ENCODE measurements around the gene CORO1A. TPM values are rescaled to one million over a fixed set of nuclear protein-coding genes. Genes with fewer than 3 reads are reported as not detected.

The CORO1A gene
- total and polyA plus RNA-seq, 2 donors = 312 to 554 TPM

DNA sequence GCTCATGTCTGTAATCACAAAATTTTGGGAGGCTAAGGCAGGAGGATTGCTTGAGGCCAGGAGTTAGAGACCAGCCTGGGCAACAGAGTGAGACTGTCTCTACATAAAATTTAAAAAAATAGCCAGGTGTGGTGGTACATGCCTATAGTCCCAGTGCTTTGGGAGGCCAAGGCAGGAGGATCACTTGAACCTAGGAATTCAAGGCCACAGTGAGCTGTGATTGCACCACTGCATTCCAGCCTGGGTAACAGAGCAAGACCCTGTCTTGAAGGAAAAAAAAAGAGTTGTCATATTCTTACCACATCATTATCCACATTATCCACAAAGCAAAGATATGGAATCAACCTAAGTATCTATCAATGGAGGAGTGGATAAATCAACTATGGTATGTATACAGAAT, 39.4 kb upstream of the CORO1A start:
- peaks cover 7 to 15% of the 10 kb centered on the region in 2 donors for H3K4me1 ChIP-seq (ENCODE audit: control insufficient read depth in 2 of 2, insufficient read depth in 2 of 2, low read length in 2 of 2)
- H3K27me3 ChIP-seq (ENCODE audit: control insufficient read depth in 2 of 2, insufficient read depth in 1 of 2, low read length in 1 of 2) = no peaks in the 10 kb centered on the region
- H3K4me3 ChIP-seq (ENCODE audit: low read length in 2 of 2) = no peak overlapping the region
- no peak overlapping the region for H3K27ac ChIP-seq (ENCODE audit: low read depth in 1 of 2, low read length in 1 of 2)
- H3K9me3 ChIP-seq (ENCODE audit: control insufficient read depth in 2 of 2, insufficient read depth in 1 of 2, low read length in 1 of 2) = peaks cover 0 to 4% of the 10 kb centered on the region in 2 donors
- no peak for DNase-seq (ENCODE audit: low read depth in 6 of 9, low spot score in 9 of 9)
- H3K36me3 ChIP-seq (ENCODE audit: control insufficient read depth in 2 of 2, insufficient read depth in 2 of 2, low read length in 1 of 2) = no peaks in the 10 kb centered on the region

DNA sequence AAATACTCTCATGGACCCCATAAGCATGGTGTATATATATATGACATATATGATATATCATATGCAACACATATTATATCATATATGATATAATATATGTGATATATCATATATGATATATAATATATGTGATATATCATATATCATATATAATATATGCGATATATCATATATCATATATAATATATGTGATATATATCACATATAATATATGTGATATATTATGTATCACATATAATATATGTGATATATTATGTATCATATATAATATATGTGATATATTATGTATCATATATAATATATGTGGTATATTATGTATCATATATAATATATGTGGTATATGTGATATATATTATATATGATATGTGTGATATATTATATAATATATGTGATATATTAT, 38.5 kb upstream of the CORO1A start:
- 94% methylated on average over 1 of the region's 1 CpG for WGBS

DNA sequence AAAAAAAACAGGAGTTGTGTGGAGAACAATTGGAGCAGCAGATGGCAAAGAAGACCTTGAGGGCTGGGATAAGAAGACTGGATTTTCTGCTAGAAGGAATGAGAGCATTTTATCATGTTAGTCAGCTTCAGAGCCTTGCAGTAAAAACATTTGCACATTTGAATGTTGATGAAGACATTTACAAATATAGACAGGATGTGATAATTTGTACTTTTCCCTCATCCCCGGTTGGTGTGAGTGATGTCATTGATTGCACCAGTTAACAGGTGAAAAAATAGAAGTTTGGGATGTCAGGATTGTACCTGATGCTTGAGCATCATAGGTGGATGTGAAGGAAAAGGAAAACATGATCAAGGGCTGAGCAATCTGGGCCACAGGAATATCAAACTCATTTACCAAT, 37.7 kb upstream of the CORO1A start:
- DNase-seq (ENCODE audit: low read depth in 6 of 9, low spot score in 9 of 9) = no peak
- H3K9me3 ChIP-seq (ENCODE audit: control insufficient read depth in 2 of 2, insufficient read depth in 1 of 2, low read length in 1 of 2) = peaks cover 0 to 16% of the 10 kb centered on the region in 2 donors
- H3K27me3 ChIP-seq (ENCODE audit: control insufficient read depth in 2 of 2, insufficient read depth in 1 of 2, low read length in 1 of 2) = no peaks in the 10 kb centered on the region
- no peak overlapping the region for H3K27ac ChIP-seq (ENCODE audit: low read depth in 1 of 2, low read length in 1 of 2)
- no peaks in the 10 kb centered on the region for H3K36me3 ChIP-seq (ENCODE audit: control insufficient read depth in 2 of 2, insufficient read depth in 2 of 2, low read length in 1 of 2)
- no peak overlapping the region for H3K4me3 ChIP-seq (ENCODE audit: low read length in 2 of 2)
- 88% methylated on average over 1 of the region's 1 CpG for WGBS
- peaks cover 0 to 3% of the 10 kb centered on the region in 2 donors for H3K4me1 ChIP-seq (ENCODE audit: control insufficient read depth in 2 of 2, insufficient read depth in 2 of 2, low read length in 2 of 2)

More for the DNA sequence above, 38.5 kb upstream of the CORO1A start:
- H3K27ac ChIP-seq (ENCODE audit: low read depth in 1 of 2, low read length in 1 of 2) = no peak overlapping the region
- no peak for DNase-seq (ENCODE audit: low read depth in 6 of 9, low spot score in 9 of 9)
- no peaks in the 10 kb centered on the region for H3K27me3 ChIP-seq (ENCODE audit: control insufficient read depth in 2 of 2, insufficient read depth in 1 of 2, low read length in 1 of 2)
- no peak overlapping the region for H3K4me3 ChIP-seq (ENCODE audit: low read length in 2 of 2)
- H3K9me3 ChIP-seq (ENCODE audit: control insufficient read depth in 2 of 2, insufficient read depth in 1 of 2, low read length in 1 of 2) = peaks cover 0 to 11% of the 10 kb centered on the region in 2 donors
- peaks cover 1 to 7% of the 10 kb centered on the region in 2 donors for H3K4me1 ChIP-seq (ENCODE audit: control insufficient read depth in 2 of 2, insufficient read depth in 2 of 2, low read length in 2 of 2)
- H3K36me3 ChIP-seq (ENCODE audit: control insufficient read depth in 2 of 2, insufficient read depth in 2 of 2, low read length in 1 of 2) = no peaks in the 10 kb centered on the region

DNA sequence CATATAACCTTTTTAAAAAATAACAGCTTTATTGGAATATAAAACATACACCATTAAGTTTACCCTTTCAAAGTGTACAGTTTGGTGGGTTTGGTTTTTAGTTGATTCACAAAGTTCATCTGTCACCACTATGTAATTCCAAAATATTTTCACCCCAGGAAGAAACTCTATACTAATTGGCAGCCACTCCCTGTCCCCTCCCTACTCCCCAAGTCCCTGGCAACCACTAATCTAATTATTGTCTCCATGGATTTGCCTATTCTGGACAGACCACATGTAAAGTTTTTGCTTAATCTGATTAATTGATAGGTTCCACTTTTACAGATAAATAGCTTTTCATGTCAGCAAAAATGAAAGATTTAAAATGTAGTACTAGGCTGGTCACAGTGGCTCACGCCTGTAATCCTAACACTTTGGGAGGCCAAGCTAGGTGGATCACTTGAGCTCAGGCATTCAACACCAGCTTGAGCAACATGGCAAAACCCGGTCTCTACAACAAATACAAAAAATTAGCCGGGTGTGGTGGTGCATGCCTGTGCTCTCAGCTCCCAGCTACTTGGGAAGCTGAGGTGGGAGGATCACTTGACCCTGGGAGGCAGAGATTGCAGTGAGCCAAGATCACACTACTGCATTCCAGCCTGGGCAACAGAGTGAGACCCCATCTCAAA, 35.4 kb upstream of the CORO1A start:
- no peaks in the 10 kb centered on the region for H3K36me3 ChIP-seq (ENCODE audit: control insufficient read depth in 2 of 2, insufficient read depth in 2 of 2, low read length in 1 of 2)
- 97% methylated on average over 3 of the region's 3 CpGs for WGBS
- no peak for DNase-seq (ENCODE audit: low read depth in 6 of 9, low spot score in 9 of 9)
- H3K9me3 ChIP-seq (ENCODE audit: control insufficient read depth in 2 of 2, insufficient read depth in 1 of 2, low read length in 1 of 2) = peaks cover 0 to 16% of the 10 kb centered on the region in 2 donors
- H3K4me3 ChIP-seq (ENCODE audit: low read length in 2 of 2) = no peak overlapping the region
- H3K27me3 ChIP-seq (ENCODE audit: control insufficient read depth in 2 of 2, insufficient read depth in 1 of 2, low read length in 1 of 2) = no peaks in the 10 kb centered on the region
- H3K4me1 ChIP-seq (ENCODE audit: control insufficient read depth in 2 of 2, insufficient read depth in 2 of 2, low read length in 2 of 2) = peaks cover 0 to under 1% of the 10 kb centered on the region in 2 donors
- no peak overlapping the region for H3K27ac ChIP-seq (ENCODE audit: low read depth in 1 of 2, low read length in 1 of 2)

DNA sequence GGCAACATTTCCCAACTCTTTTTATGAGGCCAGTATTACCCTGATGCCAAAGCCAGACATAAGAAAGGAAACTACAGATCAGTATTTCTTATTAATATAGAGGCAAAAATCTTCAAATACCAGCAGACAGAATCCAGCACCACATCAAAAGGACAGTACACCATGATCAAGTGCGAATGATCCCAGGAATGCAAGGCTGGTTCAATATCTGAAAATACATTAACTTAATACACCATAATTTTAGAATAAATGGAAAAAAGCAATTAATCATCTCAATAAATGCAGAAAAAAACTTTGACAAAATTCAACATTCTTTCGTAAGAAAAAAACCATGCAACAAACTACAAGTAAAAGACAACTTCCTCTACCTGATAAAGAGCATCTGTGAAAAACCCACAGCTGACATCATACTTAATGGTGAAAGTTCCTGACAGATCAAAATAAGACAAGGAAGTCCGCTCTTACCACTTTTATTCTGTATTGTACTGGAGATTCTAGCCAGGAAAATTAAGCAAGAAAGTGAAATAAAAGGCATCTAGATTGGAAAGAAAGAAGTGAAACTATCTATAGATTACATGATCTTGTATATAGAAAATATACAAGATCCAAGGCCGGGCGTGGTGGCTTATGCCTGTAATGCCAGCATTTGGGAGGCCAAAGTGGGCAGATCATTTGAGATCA, 34.0 kb upstream of the CORO1A start:
- 97% methylated on average over 5 of the region's 5 CpGs for WGBS
- H3K4me3 ChIP-seq (ENCODE audit: low read length in 2 of 2) = no peak overlapping the region

DNA sequence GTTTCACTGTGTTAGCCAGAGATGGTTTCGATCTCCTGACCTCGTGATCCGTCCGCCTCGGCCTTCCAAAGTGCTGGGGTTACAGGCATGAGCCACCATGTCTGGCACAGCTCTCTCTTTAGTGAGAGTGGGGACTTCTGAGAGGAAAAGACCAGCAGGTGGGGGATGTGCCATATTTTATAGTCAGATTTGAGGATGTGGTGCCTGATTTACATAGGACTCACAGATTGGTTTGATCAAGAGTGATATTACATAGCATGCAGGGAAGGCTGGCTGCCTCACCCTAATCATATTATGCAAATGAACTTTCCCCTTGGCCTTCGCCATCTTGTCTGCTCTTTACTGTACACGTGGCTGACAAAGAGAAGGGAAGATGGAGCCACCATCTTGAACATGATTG, 32.3 kb upstream of the CORO1A start:
- 96% methylated on average over 7 of the region's 7 CpGs for WGBS
- no peak for DNase-seq (ENCODE audit: low read depth in 6 of 9, low spot score in 9 of 9)
- Histone ChIP-seq H3K4me3 (ENCODE audit: low read length in 2 of 2) (no peak overlapping the region), H3K27ac (ENCODE audit: low read depth in 1 of 2, low read length in 1 of 2) (no peak overlapping the region), H3K27me3 (ENCODE audit: control insufficient read depth in 2 of 2, insufficient read depth in 1 of 2, low read length in 1 of 2) (no peaks in the 10 kb centered on the region), H3K36me3 (ENCODE audit: control insufficient read depth in 2 of 2, insufficient read depth in 2 of 2, low read length in 1 of 2) (no peaks in the 10 kb centered on the region), H3K4me1 (ENCODE audit: control insufficient read depth in 2 of 2, insufficient read depth in 2 of 2, low read length in 2 of 2) (no peaks in the 10 kb centered on the region), H3K9me3 (ENCODE audit: control insufficient read depth in 2 of 2, insufficient read depth in 1 of 2, low read length in 1 of 2) (peaks cover 0 to 16% of the 10 kb centered on the region in 2 donors)

More for the DNA sequence above, 34.0 kb upstream of the CORO1A start:
- no peak for DNase-seq (ENCODE audit: low read depth in 6 of 9, low spot score in 9 of 9)
- Histone ChIP-seq H3K27ac (ENCODE audit: low read depth in 1 of 2, low read length in 1 of 2) (no peak overlapping the region), H3K27me3 (ENCODE audit: control insufficient read depth in 2 of 2, insufficient read depth in 1 of 2, low read length in 1 of 2) (no peaks in the 10 kb centered on the region), H3K4me1 (ENCODE audit: control insufficient read depth in 2 of 2, insufficient read depth in 2 of 2, low read length in 2 of 2) (no peaks in the 10 kb centered on the region), H3K9me3 (ENCODE audit: control insufficient read depth in 2 of 2, insufficient read depth in 1 of 2, low read length in 1 of 2) (peaks cover 0 to 16% of the 10 kb centered on the region in 2 donors), H3K36me3 (ENCODE audit: control insufficient read depth in 2 of 2, insufficient read depth in 2 of 2, low read length in 1 of 2) (no peaks in the 10 kb centered on the region)

DNA sequence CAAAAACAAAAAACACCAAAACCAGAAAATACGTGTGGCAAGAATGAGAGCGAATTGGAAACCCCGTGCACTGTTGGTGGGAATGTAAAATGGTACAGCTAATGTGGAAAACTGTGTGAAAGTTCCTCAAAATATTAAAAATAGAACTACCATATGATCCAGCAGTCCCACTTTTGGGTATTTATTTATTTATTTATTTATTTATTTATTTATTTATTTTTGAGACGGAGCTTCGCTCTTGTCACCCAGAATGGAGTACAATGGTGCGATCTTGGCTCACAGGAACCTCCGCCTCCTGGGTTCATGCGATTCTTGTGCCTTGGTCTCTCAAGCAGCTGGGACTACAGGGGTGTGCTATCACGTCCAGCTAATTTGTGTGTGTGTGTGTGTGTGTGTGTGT, 30.9 kb upstream of the CORO1A start:
- no peaks in the 10 kb centered on the region for H3K27me3 ChIP-seq (ENCODE audit: control insufficient read depth in 2 of 2, insufficient read depth in 1 of 2, low read length in 1 of 2)
- H3K36me3 ChIP-seq (ENCODE audit: control insufficient read depth in 2 of 2, insufficient read depth in 2 of 2, low read length in 1 of 2) = no peaks in the 10 kb centered on the region
- H3K4me3 ChIP-seq (ENCODE audit: low read length in 2 of 2) = no peak overlapping the region
- H3K4me1 ChIP-seq (ENCODE audit: control insufficient read depth in 2 of 2, insufficient read depth in 2 of 2, low read length in 2 of 2) = no peaks in the 10 kb centered on the region
- no peak overlapping the region for H3K27ac ChIP-seq (ENCODE audit: low read depth in 1 of 2, low read length in 1 of 2)
- no peak for DNase-seq (ENCODE audit: low read depth in 6 of 9, low spot score in 9 of 9)
- peaks cover 0 to 16% of the 10 kb centered on the region in 2 donors for H3K9me3 ChIP-seq (ENCODE audit: control insufficient read depth in 2 of 2, insufficient read depth in 1 of 2, low read length in 1 of 2)
- WGBS = over 99% methylated on average over 9 of the region's 9 CpGs

DNA sequence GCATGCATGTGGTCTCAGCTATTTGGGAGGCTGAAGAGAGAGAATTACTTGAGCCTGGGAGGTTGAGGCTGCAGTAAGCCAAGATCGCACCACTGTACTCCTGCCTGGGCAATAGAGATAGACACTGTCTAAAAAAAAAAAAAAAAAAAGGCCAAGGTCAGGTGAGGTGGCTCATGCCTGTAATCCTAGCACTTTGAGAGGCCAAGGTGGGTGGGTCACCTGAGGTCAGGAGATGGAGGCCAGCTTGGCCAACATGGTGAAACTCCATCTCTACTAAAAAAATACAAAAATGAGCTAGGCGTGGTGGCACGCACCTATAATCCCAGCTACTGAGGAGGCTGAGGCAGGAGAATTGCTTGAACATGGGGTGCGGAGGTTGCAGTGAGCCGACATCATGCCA, 28.2 kb upstream of the CORO1A start:
- no peak for DNase-seq (ENCODE audit: low read depth in 6 of 9, low spot score in 9 of 9)
- H3K36me3 ChIP-seq (ENCODE audit: control insufficient read depth in 2 of 2, insufficient read depth in 2 of 2, low read length in 1 of 2) = no peaks in the 10 kb centered on the region
- 98% methylated on average over 5 of the region's 5 CpGs for WGBS
- no peak overlapping the region for H3K27ac ChIP-seq (ENCODE audit: low read depth in 1 of 2, low read length in 1 of 2)
- no peak overlapping the region for H3K4me3 ChIP-seq (ENCODE audit: low read length in 2 of 2)
- H3K9me3 ChIP-seq (ENCODE audit: control insufficient read depth in 2 of 2, insufficient read depth in 1 of 2, low read length in 1 of 2) = peaks cover 0 to 3% of the 10 kb centered on the region in 2 donors
- H3K4me1 ChIP-seq (ENCODE audit: control insufficient read depth in 2 of 2, insufficient read depth in 2 of 2, low read length in 2 of 2) = no peaks in the 10 kb centered on the region
- no peaks in the 10 kb centered on the region for H3K27me3 ChIP-seq (ENCODE audit: control insufficient read depth in 2 of 2, insufficient read depth in 1 of 2, low read length in 1 of 2)

DNA sequence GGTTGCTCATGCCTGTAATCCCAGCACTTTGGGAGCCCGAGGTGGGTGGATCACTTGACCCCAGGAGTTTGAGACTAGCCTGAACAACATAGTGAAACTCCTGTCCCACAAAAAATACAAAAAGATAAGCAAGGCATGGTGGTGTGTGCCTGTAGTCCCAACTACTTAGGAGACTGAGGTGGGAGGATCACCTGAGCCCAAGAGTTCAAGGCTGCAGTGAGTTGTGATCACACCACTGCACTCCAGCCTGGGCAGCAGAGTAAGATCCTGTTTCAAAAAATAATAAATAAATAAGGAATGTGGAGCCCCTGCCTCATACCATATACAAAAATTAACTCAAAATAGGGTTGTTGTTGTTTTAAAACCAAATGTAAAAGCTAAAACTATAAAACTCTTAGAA, 26.2 kb upstream of the CORO1A start:
- H3K27ac ChIP-seq (ENCODE audit: low read depth in 1 of 2, low read length in 1 of 2) = no peak overlapping the region
- DNase-seq (ENCODE audit: low read depth in 6 of 9, low spot score in 9 of 9) = no peak
- H3K4me3 ChIP-seq (ENCODE audit: low read length in 2 of 2) = no peak overlapping the region
- no peaks in the 10 kb centered on the region for H3K27me3 ChIP-seq (ENCODE audit: control insufficient read depth in 2 of 2, insufficient read depth in 1 of 2, low read length in 1 of 2)
- no peaks in the 10 kb centered on the region for H3K36me3 ChIP-seq (ENCODE audit: control insufficient read depth in 2 of 2, insufficient read depth in 2 of 2, low read length in 1 of 2)
- H3K4me1 ChIP-seq (ENCODE audit: control insufficient read depth in 2 of 2, insufficient read depth in 2 of 2, low read length in 2 of 2) = no peaks in the 10 kb centered on the region
- WGBS = 90% methylated on average over 1 of the region's 1 CpG
- H3K9me3 ChIP-seq (ENCODE audit: control insufficient read depth in 2 of 2, insufficient read depth in 1 of 2, low read length in 1 of 2) = no peaks in the 10 kb centered on the region
